T-helper 17 cell (primary cell): ENCODE data around the gene FBXW7. TPM values are rescaled to one million over a fixed set of nuclear protein-coding genes. Genes with fewer than 3 reads are reported as not detected.

Experiments used
- ATAC-seq: fragments of 150-1000 bp; cut with Tn5 transposase; 2 replicates; pipeline ENCODE4 v1.10.0; 2021; ENCODE audit warnings: mild to moderate bottlenecking, moderate library complexity
- DNase-seq, 3 donors: peaks; one replicate each; pipeline versions ENCODE4 v3.0.0 to v3.0.0-alpha.2; 2020 to 2021
- H3K9me3 ChIP-seq: one replicate; pipeline ENCODE4 v1.7.0; 2013; ENCODE audit warnings: low read length, mild to moderate bottlenecking; ENCODE audit not compliant: control insufficient read depth, poor library complexity, severe bottlenecking
- H3K27ac Mint-ChIP-seq: one replicate; pipeline ENCODE4 v1.8.0; 2022; ENCODE audit warnings: mild to moderate bottlenecking, moderate library complexity, mixed read lengths
- H3K27me3 Mint-ChIP-seq: one replicate; pipeline ENCODE4 v1.8.0; 2022; ENCODE audit warnings: mixed read lengths
- H3K36me3 Mint-ChIP-seq: one replicate; pipeline ENCODE4 v1.8.0; 2022; ENCODE audit warnings: low read depth, mixed read lengths
- H3K4me1 Mint-ChIP-seq: one replicate; pipeline ENCODE4 v1.8.0; 2022; ENCODE audit warnings: mild to moderate bottlenecking, mixed read lengths
- H3K4me3 Mint-ChIP-seq: one replicate; pipeline ENCODE4 v1.8.0; 2022; ENCODE audit warnings: mild to moderate bottlenecking, moderate library complexity, mixed read lengths
- total RNA-seq, 4 donors: library from RNA in 2 of 4; stranded (reverse) in 2 of 4; gene quantifications; one replicate each; pipeline ENCODE4 v1.2.3 and lab custom pipeline; 2022 to 2026

FBXW7 gene
- total RNA-seq, 2 donors from 2014 or later: 102 to 125 TPM

GRCh38 chr4:152448038-152448707 is 87.7 kb downstream of the FBXW7 start:
- Mint-ChIP-seq H3K4me3 (no peak overlapping the region), H3K27me3 (no peaks in the 10 kb centered on the region), H3K4me1 (peaks cover 12% of the 10 kb centered on the region), H3K36me3 (no peaks in the 10 kb centered on the region), H3K27ac (no peak overlapping the region)
- DNase-seq (no peak), ATAC-seq (no peak)
- no peaks in the 10 kb centered on the region for H3K9me3 ChIP-seq

- no peak overlapping the region for H3K27ac Mint-ChIP-seq
- DNase-seq (no peak), ATAC-seq (no peak)
- no peaks in the 10 kb centered on the region for H3K36me3 Mint-ChIP-seq
- no peaks in the 10 kb centered on the region for H3K27me3 Mint-ChIP-seq
- H3K4me3 Mint-ChIP-seq: no peak overlapping the region
- H3K9me3 ChIP-seq: no peaks in the 10 kb centered on the region
- H3K4me1 Mint-ChIP-seq: peaks cover 17% of the 10 kb centered on the region
Observed at GRCh38 chr4:152443859-152444258, 92.0 kb downstream of the FBXW7 start.

GRCh38 chr4:152437561-152437960 is 98.3 kb downstream of the FBXW7 start:
- Mint-ChIP-seq H3K4me3 (no peak overlapping the region), H3K27me3 (no peaks in the 10 kb centered on the region), H3K27ac (no peak overlapping the region), H3K36me3 (no peaks in the 10 kb centered on the region), H3K4me1 (peaks cover 31% of the 10 kb centered on the region)
- no peak for DNase-seq
- H3K9me3 ChIP-seq: no peaks in the 10 kb centered on the region
- no peak for ATAC-seq

DNA sequence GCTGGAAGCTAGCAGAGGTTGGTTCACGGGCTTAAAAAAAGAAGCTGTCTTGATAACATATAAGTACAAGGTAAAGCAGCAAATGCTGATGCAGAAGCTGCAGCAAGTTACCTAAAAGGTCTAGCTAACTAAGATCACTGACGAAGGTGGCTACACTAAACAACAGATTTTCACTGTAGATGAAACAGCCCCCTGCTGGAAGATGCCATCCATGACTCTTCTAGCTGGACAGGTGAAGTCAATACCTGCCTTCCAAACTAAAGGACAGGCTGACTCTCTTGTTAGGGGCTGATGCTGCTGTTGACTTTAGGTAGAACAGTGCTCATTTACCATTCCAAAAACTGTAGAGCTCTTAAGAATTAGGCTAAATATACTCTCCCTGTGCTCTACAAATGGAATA is 99.5 kb downstream of the FBXW7 start:
- H3K9me3 ChIP-seq: no peaks in the 10 kb centered on the region
- no peak for ATAC-seq
- peaks cover 2% of the 10 kb centered on the region for H3K36me3 Mint-ChIP-seq
- H3K27me3 Mint-ChIP-seq: no peaks in the 10 kb centered on the region
- no peak overlapping the region for H3K4me3 Mint-ChIP-seq
- H3K4me1 Mint-ChIP-seq: peaks cover 31% of the 10 kb centered on the region
- H3K27ac Mint-ChIP-seq: no peak overlapping the region
- DNase-seq: no peak

- H3K27ac Mint-ChIP-seq: no peak overlapping the region
- DNase-seq: no peak
- no peaks in the 10 kb centered on the region for H3K27me3 Mint-ChIP-seq
- H3K36me3 Mint-ChIP-seq: peaks cover 2% of the 10 kb centered on the region
- ATAC-seq: no peak
- H3K4me1 Mint-ChIP-seq: peaks cover 28% of the 10 kb centered on the region
- no peaks in the 10 kb centered on the region for H3K9me3 ChIP-seq
- no peak overlapping the region for H3K4me3 Mint-ChIP-seq
Observed at GRCh38 chr4:152434011-152434410, 101.9 kb downstream of the FBXW7 start.

DNA sequence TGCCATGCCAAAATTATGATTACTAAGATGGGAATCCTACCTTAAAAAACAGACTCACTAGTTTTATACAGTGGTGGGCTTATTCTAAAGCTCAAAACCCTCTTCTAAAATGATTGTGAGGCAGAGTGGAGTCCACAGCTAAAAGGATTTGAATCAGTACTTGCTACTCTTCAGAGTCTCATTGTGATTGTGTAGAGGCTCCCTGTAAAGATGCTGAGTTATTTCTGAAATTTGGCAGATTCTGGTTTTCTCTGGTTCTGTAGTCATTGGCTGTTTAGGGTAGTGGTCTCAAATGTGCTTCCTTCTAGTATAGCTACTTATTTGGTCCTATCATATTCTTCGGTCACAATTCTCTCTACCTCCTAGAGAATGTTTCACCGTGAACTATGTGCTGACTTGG is 104.1 kb downstream of the FBXW7 start:
- DNase-seq: no peak
- peaks cover 2% of the 10 kb centered on the region for H3K36me3 Mint-ChIP-seq
- no peak overlapping the region for H3K27ac Mint-ChIP-seq
- H3K4me3 Mint-ChIP-seq: no peak overlapping the region
- no peaks in the 10 kb centered on the region for H3K27me3 Mint-ChIP-seq
- H3K4me1 Mint-ChIP-seq: peaks cover 22% of the 10 kb centered on the region
- ATAC-seq: no peak
- H3K9me3 ChIP-seq: no peaks in the 10 kb centered on the region

- H3K4me3 Mint-ChIP-seq: no peak overlapping the region
- ATAC-seq (no peak), DNase-seq (no peak)
- no peaks in the 10 kb centered on the region for H3K27me3 Mint-ChIP-seq
- H3K9me3 ChIP-seq: no peaks in the 10 kb centered on the region
- H3K27ac Mint-ChIP-seq: no peak overlapping the region
- peaks cover 25% of the 10 kb centered on the region for H3K4me1 Mint-ChIP-seq
- H3K36me3 Mint-ChIP-seq: peaks cover 2% of the 10 kb centered on the region
Observed at GRCh38 chr4:152431291-152431690, 104.6 kb downstream of the FBXW7 start.

DNA sequence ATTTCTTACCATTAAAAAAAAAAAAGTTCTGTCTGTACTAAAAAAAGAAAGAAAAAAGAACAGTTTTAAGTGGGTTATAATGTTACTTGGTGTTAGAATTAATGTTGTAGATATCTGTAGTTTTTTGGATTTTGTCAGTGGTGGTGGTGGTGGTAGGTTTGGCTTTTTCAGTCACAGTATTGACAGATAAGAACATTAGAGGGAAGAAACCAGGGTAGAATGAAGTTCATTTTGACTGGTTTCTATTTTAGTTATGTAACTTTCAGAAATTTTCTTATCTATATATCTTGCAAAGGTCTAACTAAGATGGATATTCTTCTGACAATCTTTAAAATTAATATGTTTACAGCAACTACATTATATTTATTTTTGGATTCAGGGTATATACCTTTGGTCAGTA is 105.4 kb downstream of the FBXW7 start:
- H3K4me1 Mint-ChIP-seq: peaks cover 27% of the 10 kb centered on the region
- DNase-seq (no peak), ATAC-seq (no peak)
- H3K9me3 ChIP-seq: no peaks in the 10 kb centered on the region
- H3K27me3 Mint-ChIP-seq: no peaks in the 10 kb centered on the region
- no peak overlapping the region for H3K27ac Mint-ChIP-seq
- no peak overlapping the region for H3K4me3 Mint-ChIP-seq
- H3K36me3 Mint-ChIP-seq: peaks cover 4% of the 10 kb centered on the region

DNA sequence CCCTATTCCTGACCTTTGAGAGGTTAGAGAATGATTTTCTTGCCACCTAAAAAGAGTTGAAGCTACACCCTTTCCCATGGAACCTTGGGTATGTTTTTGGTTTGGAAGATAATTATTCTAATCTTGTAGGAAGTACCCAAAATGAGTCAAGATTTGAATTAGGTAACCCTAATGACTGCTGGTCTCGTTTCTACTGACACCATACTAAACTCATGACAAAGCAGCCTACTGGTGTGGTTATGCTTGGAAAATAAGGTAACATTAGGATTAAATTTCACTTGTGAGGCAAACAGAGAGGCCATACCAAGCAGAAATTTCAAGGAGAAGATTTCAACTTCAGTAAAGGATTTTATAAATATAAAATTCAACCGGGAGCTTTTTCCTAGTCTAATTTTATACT is 107.9 kb downstream of the FBXW7 start:
- Mint-ChIP-seq H3K36me3 (peaks cover 6% of the 10 kb centered on the region), H3K27me3 (no peaks in the 10 kb centered on the region), H3K4me1 (peaks cover 27% of the 10 kb centered on the region), H3K4me3 (no peak overlapping the region), H3K27ac (no peak overlapping the region)
- DNase-seq (no peak), ATAC-seq (no peak)
- no peaks in the 10 kb centered on the region for H3K9me3 ChIP-seq

DNA sequence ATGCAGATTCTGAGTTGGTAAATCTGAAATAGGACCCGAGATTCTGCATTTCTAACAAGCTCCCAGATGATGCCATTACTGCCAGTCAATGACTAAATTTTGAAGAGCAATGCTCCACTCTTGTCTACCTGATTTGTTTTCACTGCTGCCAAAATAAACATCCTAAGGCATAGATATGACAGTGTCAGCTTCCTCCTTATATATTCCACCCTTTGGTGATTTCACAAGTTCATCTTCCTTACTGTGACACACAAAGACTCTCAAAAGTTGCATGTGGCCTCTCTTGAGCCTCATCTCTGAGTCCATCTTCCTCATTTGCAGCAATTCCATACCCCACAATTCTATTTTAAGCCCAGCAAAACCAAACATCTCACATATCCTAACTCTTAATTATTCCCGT is 110.9 kb downstream of the FBXW7 start:
- no peak for DNase-seq
- H3K4me3 Mint-ChIP-seq: no peak overlapping the region
- H3K36me3 Mint-ChIP-seq: peaks cover 5% of the 10 kb centered on the region
- no peaks in the 10 kb centered on the region for H3K9me3 ChIP-seq
- no peaks in the 10 kb centered on the region for H3K27me3 Mint-ChIP-seq
- ATAC-seq: no peak
- peaks cover 36% of the 10 kb centered on the region for H3K4me1 Mint-ChIP-seq
- H3K27ac Mint-ChIP-seq: peak overlapping the region; percentile 37

DNA sequence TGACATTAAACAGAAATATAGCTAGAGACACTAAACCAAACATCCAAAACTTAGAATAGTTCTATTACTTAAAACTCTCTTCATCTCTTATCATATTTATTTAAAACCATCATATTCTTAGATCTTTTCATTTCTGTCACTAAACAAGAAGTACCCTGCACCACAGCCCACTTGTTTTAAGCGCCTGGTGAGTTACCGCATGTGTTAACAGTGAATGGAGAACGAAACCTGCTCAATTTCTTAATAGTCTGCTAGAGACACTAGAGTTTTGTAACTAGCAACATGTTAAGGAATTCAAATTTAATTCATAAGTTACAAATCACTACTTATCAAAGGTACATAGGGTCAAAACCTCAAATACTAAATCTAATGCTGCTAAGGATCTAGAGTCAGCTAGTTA is 111.5 kb downstream of the FBXW7 start:
- DNase-seq: no peak
- Mint-ChIP-seq H3K4me1 (peaks cover 41% of the 10 kb centered on the region), H3K27ac (no peak overlapping the region), H3K36me3 (peaks cover 5% of the 10 kb centered on the region), H3K4me3 (no peak overlapping the region), H3K27me3 (no peaks in the 10 kb centered on the region)
- H3K9me3 ChIP-seq: no peaks in the 10 kb centered on the region
- ATAC-seq: no peak

- Mint-ChIP-seq H3K4me3 (no peak overlapping the region), H3K27me3 (no peaks in the 10 kb centered on the region), H3K4me1 (peaks cover 38% of the 10 kb centered on the region), H3K27ac (no peak overlapping the region), H3K36me3 (peaks cover 5% of the 10 kb centered on the region)
- ATAC-seq (no peak), DNase-seq (no peak)
- no peaks in the 10 kb centered on the region for H3K9me3 ChIP-seq
Observed at GRCh38 chr4:152422817-152423320, 113.0 kb downstream of the FBXW7 start.

- Mint-ChIP-seq H3K36me3 (peaks cover 9% of the 10 kb centered on the region), H3K27me3 (no peaks in the 10 kb centered on the region), H3K27ac (no peak overlapping the region), H3K4me3 (no peak overlapping the region), H3K4me1 (peaks cover 44% of the 10 kb centered on the region)
- no peaks in the 10 kb centered on the region for H3K9me3 ChIP-seq
- DNase-seq (no peak), ATAC-seq (no peak)
Observed at GRCh38 chr4:152421576-152421975, 114.3 kb downstream of the FBXW7 start.

DNA sequence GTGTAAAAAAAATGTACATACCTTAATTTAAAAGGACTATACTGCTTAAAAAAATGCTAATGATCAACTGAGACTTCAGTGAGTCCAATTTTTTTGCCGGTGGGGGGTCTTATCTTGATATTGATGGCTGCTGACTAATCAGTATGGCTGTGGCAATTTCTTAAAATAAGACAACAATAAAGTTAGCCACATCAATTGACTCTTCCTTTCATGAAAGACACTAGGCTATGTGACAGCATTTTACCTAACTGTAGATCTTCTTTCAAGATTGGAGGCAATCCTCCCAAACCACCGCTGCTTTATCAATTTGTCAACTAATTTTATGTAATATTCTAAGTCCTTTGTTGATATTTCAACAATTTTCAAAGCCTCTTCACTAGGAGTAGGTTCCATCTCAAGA is 116.1 kb downstream of the FBXW7 start:
- Mint-ChIP-seq H3K36me3 (peaks cover 7% of the 10 kb centered on the region), H3K4me1 (peaks cover 37% of the 10 kb centered on the region), H3K27ac (no peak overlapping the region), H3K27me3 (no peaks in the 10 kb centered on the region), H3K4me3 (no peak overlapping the region)
- DNase-seq (no peak), ATAC-seq (peak; percentile 51)
- H3K9me3 ChIP-seq: no peaks in the 10 kb centered on the region
